ENCODE data around the gene PGAM1. TPM values are rescaled to one million over a fixed set of nuclear protein-coding genes. Genes with fewer than 3 reads are reported as not detected.

Gene PGAM1
- total and polyA plus RNA-seq, 9 of the 15 experiments (the other 6 are each of a cell fraction or from before 2014, with no cell fraction given), result 40.3 to 559 (median 269) TPM

DNA sequence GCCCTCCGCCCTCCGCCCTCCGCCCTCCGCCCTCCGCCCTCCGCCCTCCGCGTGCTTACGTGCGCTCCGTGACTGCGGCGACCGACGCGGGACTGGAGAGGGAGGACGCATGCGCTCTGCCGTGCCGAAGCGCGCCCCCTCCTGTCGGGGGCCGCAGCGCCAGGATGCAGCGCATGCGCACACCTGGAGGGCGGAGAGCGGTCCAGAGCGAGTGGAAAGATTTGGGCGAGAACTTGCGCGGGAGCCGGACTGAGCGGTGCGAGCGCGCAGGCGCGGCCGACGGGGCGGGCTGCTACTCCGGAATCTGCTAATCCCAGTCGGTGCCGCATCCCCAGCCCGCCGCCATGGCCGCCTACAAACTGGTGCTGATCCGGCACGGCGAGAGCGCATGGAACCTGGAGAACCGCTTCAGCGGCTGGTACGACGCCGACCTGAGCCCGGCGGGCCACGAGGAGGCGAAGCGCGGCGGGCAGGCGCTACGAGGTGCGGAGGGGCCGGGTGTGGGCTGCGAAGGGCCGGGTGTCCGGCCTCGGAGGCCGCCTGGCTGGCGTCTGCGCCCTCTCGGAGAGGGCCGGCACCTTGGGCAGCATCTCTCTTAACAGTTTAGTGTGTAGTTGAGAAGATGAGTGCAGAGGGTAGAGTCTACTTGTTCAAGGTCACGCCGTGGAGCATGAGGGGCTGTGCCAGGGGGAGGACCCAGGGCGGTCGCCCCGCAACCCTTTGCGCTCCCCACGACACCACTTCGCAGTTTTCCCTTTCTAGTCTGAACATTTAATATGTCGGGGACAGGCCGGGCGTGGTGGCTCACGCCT is at the start of gene PGAM1 (continued):
- TF ChIP-seq, protein P1, sequence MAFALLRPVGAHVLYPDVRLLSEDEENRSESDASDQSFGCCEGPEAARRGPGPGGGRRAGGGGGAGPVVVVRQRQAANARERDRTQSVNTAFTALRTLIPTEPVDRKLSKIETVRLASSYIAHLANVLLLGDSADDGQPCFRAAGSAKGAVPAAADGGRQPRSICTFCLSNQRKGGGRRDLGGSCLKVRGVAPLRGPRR (CRISPR knock-in tag; IDR thresholded peaks at IDR 0.05), result no peak
- TF ChIP-seq MAZ (CRISPR knock-in tag; conservative IDR thresholded peaks at IDR 0.05 in 1 of 2, IDR thresholded peaks at IDR 0.05 in 1 of 2) (peak; percentile 67 to 70; a peak in 3 of 4 replicates), LCOR (CRISPR knock-in tag; IDR thresholded peaks at IDR 0.05) (peak; percentile 52; the same call in 1 of the 2 replicates), SREBF2 (CRISPR knock-in tag; IDR thresholded peaks at IDR 0.05) (no peak), RBFOX2 (IDR thresholded peaks at IDR 0.05; ENCODE audit: low read depth, low read length) (peak; percentile 89), SP1 (CRISPR knock-in tag; IDR thresholded peaks at IDR 0.05) (peak; percentile 60; the same call in 1 of the 2 replicates), ZNF77 (CRISPR knock-in tag; IDR thresholded peaks at IDR 0.05) (no peak), ZC3H4 (CRISPR knock-in tag; IDR thresholded peaks at IDR 0.05; ENCODE audit: borderline replicate concordance) (no peak), TBP (optimal IDR thresholded peaks at IDR 0.05; ENCODE audit: low read depth, low read length) (peak; percentile 23), NFIC (IDR thresholded peaks at IDR 0.05) (peak; percentile 40), L3MBTL2 (IDR thresholded peaks at IDR 0.05) (peak; percentile 65), CBX8 (IDR thresholded peaks at IDR 0.05; ENCODE audit: borderline replicate concordance, extremely low read depth, low read depth, low read length, poor library complexity, severe bottlenecking) (no peak), STAT5A (IDR thresholded peaks at IDR 0.05; ENCODE audit: borderline replicate concordance, low read length) (no peak)
- TF ChIP-seq, protein P2, sequence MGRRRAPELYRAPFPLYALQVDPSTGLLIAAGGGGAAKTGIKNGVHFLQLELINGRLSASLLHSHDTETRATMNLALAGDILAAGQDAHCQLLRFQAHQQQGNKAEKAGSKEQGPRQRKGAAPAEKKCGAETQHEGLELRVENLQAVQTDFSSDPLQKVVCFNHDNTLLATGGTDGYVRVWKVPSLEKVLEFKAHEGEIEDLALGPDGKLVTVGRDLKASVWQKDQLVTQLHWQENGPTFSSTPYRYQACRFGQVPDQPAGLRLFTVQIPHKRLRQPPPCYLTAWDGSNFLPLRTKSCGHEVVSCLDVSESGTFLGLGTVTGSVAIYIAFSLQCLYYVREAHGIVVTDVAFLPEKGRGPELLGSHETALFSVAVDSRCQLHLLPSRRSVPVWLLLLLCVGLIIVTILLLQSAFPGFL (CRISPR knock-in tag; IDR thresholded peaks at IDR 0.05), result no peak
- TF ChIP-seq, protein P3, sequence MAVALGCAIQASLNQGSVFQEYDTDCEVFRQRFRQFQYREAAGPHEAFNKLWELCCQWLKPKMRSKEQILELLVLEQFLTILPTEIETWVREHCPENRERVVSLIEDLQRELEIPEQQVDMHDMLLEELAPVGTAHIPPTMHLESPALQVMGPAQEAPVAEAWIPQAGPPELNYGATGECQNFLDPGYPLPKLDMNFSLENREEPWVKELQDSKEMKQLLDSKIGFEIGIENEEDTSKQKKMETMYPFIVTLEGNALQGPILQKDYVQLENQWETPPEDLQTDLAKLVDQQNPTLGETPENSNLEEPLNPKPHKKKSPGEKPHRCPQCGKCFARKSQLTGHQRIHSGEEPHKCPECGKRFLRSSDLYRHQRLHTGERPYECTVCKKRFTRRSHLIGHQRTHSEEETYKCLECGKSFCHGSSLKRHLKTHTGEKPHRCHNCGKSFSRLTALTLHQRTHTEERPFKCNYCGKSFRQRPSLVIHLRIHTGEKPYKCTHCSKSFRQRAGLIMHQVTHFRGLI (CRISPR knock-in tag; IDR thresholded peaks at IDR 0.05), result no peak
- TF ChIP-seq, protein P4, sequence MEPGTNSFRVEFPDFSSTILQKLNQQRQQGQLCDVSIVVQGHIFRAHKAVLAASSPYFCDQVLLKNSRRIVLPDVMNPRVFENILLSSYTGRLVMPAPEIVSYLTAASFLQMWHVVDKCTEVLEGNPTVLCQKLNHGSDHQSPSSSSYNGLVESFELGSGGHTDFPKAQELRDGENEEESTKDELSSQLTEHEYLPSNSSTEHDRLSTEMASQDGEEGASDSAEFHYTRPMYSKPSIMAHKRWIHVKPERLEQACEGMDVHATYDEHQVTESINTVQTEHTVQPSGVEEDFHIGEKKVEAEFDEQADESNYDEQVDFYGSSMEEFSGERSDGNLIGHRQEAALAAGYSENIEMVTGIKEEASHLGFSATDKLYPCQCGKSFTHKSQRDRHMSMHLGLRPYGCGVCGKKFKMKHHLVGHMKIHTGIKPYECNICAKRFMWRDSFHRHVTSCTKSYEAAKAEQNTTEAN (CRISPR knock-in tag; IDR thresholded peaks at IDR 0.05), result no peak
- TF ChIP-seq, protein P5, sequence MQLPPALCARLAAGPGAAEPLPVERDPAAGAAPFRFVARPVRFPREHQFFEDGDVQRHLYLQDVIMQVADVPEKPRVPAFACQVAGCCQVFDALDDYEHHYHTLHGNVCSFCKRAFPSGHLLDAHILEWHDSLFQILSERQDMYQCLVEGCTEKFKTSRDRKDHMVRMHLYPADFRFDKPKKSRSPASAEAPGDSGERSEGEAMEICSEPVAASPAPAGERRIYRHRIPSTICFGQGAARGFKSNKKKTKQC (CRISPR knock-in tag; IDR thresholded peaks at IDR 0.05), result no peak

All from K562 (cell line).